HepG2 (cell line): ENCODE results near the gene CMTM2. TPM values are rescaled to one million over a fixed set of nuclear protein-coding genes. Genes with fewer than 3 reads are reported as not detected.
"Not testable (repeated sequence)": the region's sequence is repeated elsewhere in the genome, so short reads cannot be mapped to it uniquely, and the experiment has no call there.

Experiments
- ATAC-seq: fragments of 200-7000 bp; cut with Tn5 transposase; 3 replicates; pipeline ENCODE4 v1.9.1; 2020; ENCODE audit warnings: mild to moderate bottlenecking, moderate library complexity
- BruUV-seq: library from RNA; stranded (reverse); fragments of 400-500 nt; replicated peaks from 2 replicates; lab custom pipeline; 2021; lab: Mats Ljungman, UMichigan
- CTCF ChIA-PET: fragments of 300-600 bp; formaldehyde crosslinking; extraction: SDS; loops from one replicate; lab custom pipeline; 2021; ENCODE audit warnings: low total read pairs, inconsistent platforms, low intra/inter-chr PET ratio; lab: Yijun Ruan, JAX
- POLR2A ChIA-PET: fragments of 350-600 bp; sonication (Branson Sonifier 250); formaldehyde crosslinking; loops from one replicate; lab custom pipeline; 2020; ENCODE audit warnings: antibody characterized with exemption, inconsistent platforms; lab: Yijun Ruan, JAX
- DNase-seq: peaks from one replicate; pipeline ENCODE4 v3.0.0-alpha.2; 2015; ENCODE audit warnings: low spot score
- FAIRE-seq: peaks from 3 replicates; lab custom pipeline; 2011; peaks lifted over from hg19 to GRCh38; lab: Jason Lieb, UNC
- H2AFZ ChIP-seq: one replicate; pipeline ENCODE4 v1.6.1; 2011; ENCODE audit warnings: low read length, inconsistent platforms
- H3K27ac ChIP-seq: fragments of 300-600 bp; 3 replicates; pipeline ENCODE4 v1.8.0; 2011; ENCODE audit warnings: mixed run types, mild to moderate bottlenecking, mixed read lengths, low read length, inconsistent platforms; ENCODE audit not compliant: insufficient read depth; ENCODE audit errors: extremely low read length
- H3K27me3 ChIP-seq, 2 experiments: fragments of 200-600 bp in 1 of 2; 2 replicates in 1 of 2; 3 replicates in 1 of 2; pipeline versions ENCODE4 v1.6.0 to v1.8.0; 2011; ENCODE audit warnings: low read length in 2 of 2, mild to moderate bottlenecking in 2 of 2, moderate library complexity in 2 of 2, inconsistent platforms in 1 of 2; ENCODE audit not compliant: insufficient read depth in 2 of 2, control insufficient read depth in 1 of 2
- H3K36me3 ChIP-seq, 2 experiments: fragments of 200-600 bp in 1 of 2; replicated peaks in 1 of 2; 2 replicates in 1 of 2; 3 replicates in 1 of 2; pipeline versions ENCODE4 v1.5.1 to v1.8.0; 2011; ENCODE audit warnings: low read length in 2 of 2, inconsistent platforms in 1 of 2; ENCODE audit not compliant: insufficient read depth in 2 of 2, control insufficient read depth in 1 of 2
- H3K4me1 ChIP-seq: 2 replicates; pipeline ENCODE4 v1.5.1; 2012; ENCODE audit warnings: low read length, inconsistent platforms; ENCODE audit not compliant: insufficient read depth
- H3K4me2 ChIP-seq: 2 replicates; pipeline ENCODE4 v1.6.0; 2011; ENCODE audit warnings: low read depth, low read length, inconsistent platforms
- H3K4me3 ChIP-seq, 3 experiments: fragments of 200-600 bp in 1 of 3; sonication (generic), shearing (Covaris generic) in 1 of 3; replicated peaks in 1 of 3; 2 replicates each; pipeline ENCODE4 v1.5.1; 2011 to 2016; ENCODE audit warnings: low read length in 3 of 3, inconsistent platforms in 2 of 3, low read depth in 2 of 3, mild to moderate bottlenecking in 2 of 3, control low read depth in 1 of 3, mixed read lengths in 1 of 3; ENCODE audit not compliant: insufficient read depth in 1 of 3
- H3K79me2 ChIP-seq: one replicate; pipeline ENCODE4 v1.6.1; 2011; ENCODE audit warnings: low read length, inconsistent platforms; ENCODE audit not compliant: insufficient read depth
- H3K9ac ChIP-seq: 2 replicates; pipeline ENCODE4 v1.6.0; 2011; ENCODE audit warnings: mild to moderate bottlenecking, low read depth, low read length, inconsistent platforms; ENCODE audit not compliant: insufficient read depth
- H3K9me3 ChIP-seq: 2 replicates; pipeline ENCODE4 v1.5.1; 2012; ENCODE audit warnings: mild to moderate bottlenecking, low read length
- H4K20me1 ChIP-seq: 2 replicates; pipeline ENCODE4 v1.6.0; 2011; ENCODE audit warnings: inconsistent platforms, mild to moderate bottlenecking, low read length, moderate library complexity; ENCODE audit not compliant: insufficient read depth
- HNRNPK ChIP-seq: fragments of 200-400 bp; formaldehyde crosslinking; IDR thresholded peaks from 2 replicates; pipeline ENCODE4 v1.6.1; 2018; ENCODE audit warnings: low read length, low read depth, moderate library complexity, mild to moderate bottlenecking; ENCODE audit not compliant: poor library complexity, severe bottlenecking
- PCBP2 ChIP-seq: fragments of 200-400 bp; formaldehyde crosslinking; optimal IDR thresholded peaks from 2 replicates; pipeline ENCODE3; 2018; ENCODE audit warnings: low read length, low read depth; ENCODE audit not compliant: poor library complexity, severe bottlenecking
- SOX6 ChIP-seq, 2 experiments: fragments of 450-650 bp in 1 of 2; sonication (generic) in 1 of 2; formaldehyde crosslinking in 1 of 2; IDR thresholded peaks; 2 replicates each; pipeline versions ENCODE4 v1.4.0 to v1.6.1; 2017 to 2020; ENCODE audit warnings: antibody characterized with exemption in 1 of 2, mild to moderate bottlenecking in 1 of 2, missing genetic modification reagents in 1 of 2
- ZNF556 ChIP-seq: sonication (generic); formaldehyde crosslinking; IDR thresholded peaks from 2 replicates; pipeline ENCODE4 v1.4.0; 2020; ENCODE audit warnings: mild to moderate bottlenecking, missing genetic modification reagents, borderline replicate concordance
- WGBS: methylation state at CpG from one replicate; pipeline ENCODE4 v1.1.6; 2017; ENCODE audit warnings: low lambda C conversion rate; 5-methylcytosine and 5-hydroxymethylcytosine counted together
- in situ Hi-C: cut with HindIII; loops from 2 replicates; pipeline ENCODE4 v1.10.0; 2017; ENCODE audit warnings: low pct_unique_long_range_greater_than_20kb; ENCODE audit not compliant: extremely low pct_ligation_motif_present
- intact Hi-C: fragments of 100-400 bp; cut with micrococcal nuclease; formaldehyde crosslinking; loops from one replicate; pipeline ENCODE4 v1.10.0; 2022; ENCODE audit not compliant: unreplicated experiment
- polyA plus RNA-seq, 8 experiments: library from polyadenylated mRNA; depleted of rRNA in 3 of 8; stranded (reverse) in 7 of 8; unstranded in 1 of 8; fragments of >200 nt; fragmentation: Illumina TruSeq in 4 of 8; extraction: Trizol in 4 of 8; gene quantifications; 2 replicates each; pipeline versions ENCODE4 v1.2.1 to v1.2.3, GENCODE V29; 2011 to 2016; ENCODE audit warnings: low read depth in 4 of 8, missing spikeins in 1 of 8, mixed read lengths in 1 of 8; ENCODE audit not compliant: insufficient read depth in 1 of 8
- total RNA-seq, 5 experiments: library from RNA; depleted of rRNA; stranded (reverse); fragments of >200 nt; fragmentation: Illumina TruSeq; extraction: Trizol; gene quantifications; 2 replicates each; pipeline ENCODE4 v1.2.3, GENCODE V29; 2016; ENCODE audit warnings: low read depth in 1 of 5

CMTM2 gene
- total and polyA plus RNA-seq, 2 of the 13 experiments (the other 11 are each of a cell fraction or from before 2014, with no cell fraction given) = not detected

- ChIA-PET POLR2A (no interaction called here), CTCF (no interaction called here)
- Histone ChIP-seq H3K4me3 (no peak overlapping the region), H3K27ac (no peak overlapping the region), H3K9me3 (no peaks in the 10 kb centered on the region), H3K79me2 (no peaks in the 10 kb centered on the region), H3K4me2 (no peak overlapping the region), H3K9ac (no peak overlapping the region)
- intact Hi-C loops = no loop called here
- TF ChIP-seq HNRNPK (peak; percentile 50), ZNF556 (CRISPR knock-in tag) (no peak), PCBP2 (peak; percentile 64), SOX6 (IDR thresholded peaks at IDR 0.05) (no peak), SOX6 (CRISPR knock-in tag; IDR thresholded peaks at IDR 0.05) (no peak)
- TF ChIP-seq, all 625 proteins: peak for 2
- in situ Hi-C loops = no loop called here
- Histone ChIP-seq H4K20me1 (no peaks in the 10 kb centered on the region), H3K4me1 (peaks cover 31% of the 10 kb centered on the region), H2AFZ (no peak overlapping the region), H3K27me3 (no peaks in the 10 kb centered on the region), H3K36me3 (no peaks in the 10 kb centered on the region; a peak in 1 of 5 replicates)
- ATAC-seq (no peak), FAIRE-seq (no peak), DNase-seq (no peak)
- WGBS = 90% methylated on average over 5 of the region's 5 CpGs
- no TSS peak for BruUV-seq
Observed at GRCh38 chr16:66629856-66630255, 50.6 kb downstream of the CMTM2 start.

- H3K9me3 ChIP-seq, POLR2A ChIA-PET, H3K27ac ChIP-seq, H3K27me3 ChIP-seq, H3K9ac ChIP-seq, H3K79me2 ChIP-seq, H3K4me2 ChIP-seq, CTCF ChIA-PET, FAIRE-seq, H3K36me3 ChIP-seq, BruUV-seq, H4K20me1 ChIP-seq, DNase-seq, intact Hi-C loops, in situ Hi-C loops, H3K4me3 ChIP-seq, ATAC-seq, H2AFZ ChIP-seq: not testable (repeated sequence)
- H3K4me1 ChIP-seq = peaks cover 36% of the 10 kb centered on the region
- WGBS = 98% methylated on average over 10 of the region's 49 CpGs
Observed at GRCh38 chr16:66630561-66631260, 51.4 kb downstream of the CMTM2 start.

- WGBS = 98% methylated on average over 4 of the region's 4 CpGs
- H3K9me3 ChIP-seq, H3K27ac ChIP-seq, intact Hi-C loops, ATAC-seq, H2AFZ ChIP-seq, H4K20me1 ChIP-seq, BruUV-seq, H3K4me2 ChIP-seq, H3K36me3 ChIP-seq, H3K27me3 ChIP-seq, H3K79me2 ChIP-seq, CTCF ChIA-PET, in situ Hi-C loops, DNase-seq, POLR2A ChIA-PET, H3K4me3 ChIP-seq, FAIRE-seq, H3K9ac ChIP-seq: not testable (repeated sequence)
- H3K4me1 ChIP-seq = peaks cover 36% of the 10 kb centered on the region
Observed at GRCh38 chr16:66631558-66631957, 52.3 kb downstream of the CMTM2 start.
